HT1080 (cell line): ENCODE results near the gene FLVCR2. TPM values are rescaled to one million over a fixed set of nuclear protein-coding genes. Genes with fewer than 3 reads are reported as not detected.

Source experiments
- DNase-seq: peaks from one replicate; pipeline ENCODE4 v3.0.0-alpha.2; 2015; ENCODE audit warnings: low read depth
- total RNA-seq: library from RNA; depleted of rRNA; stranded (reverse); fragments of >200 nt; shearing (Covaris generic); gene quantifications from 2 replicates; pipeline ENCODE4 v1.2.3, GENCODE V29; 2014

FLVCR2 gene
- total RNA-seq, 1 experiment from 2014 or later = 0.85 TPM

DNA sequence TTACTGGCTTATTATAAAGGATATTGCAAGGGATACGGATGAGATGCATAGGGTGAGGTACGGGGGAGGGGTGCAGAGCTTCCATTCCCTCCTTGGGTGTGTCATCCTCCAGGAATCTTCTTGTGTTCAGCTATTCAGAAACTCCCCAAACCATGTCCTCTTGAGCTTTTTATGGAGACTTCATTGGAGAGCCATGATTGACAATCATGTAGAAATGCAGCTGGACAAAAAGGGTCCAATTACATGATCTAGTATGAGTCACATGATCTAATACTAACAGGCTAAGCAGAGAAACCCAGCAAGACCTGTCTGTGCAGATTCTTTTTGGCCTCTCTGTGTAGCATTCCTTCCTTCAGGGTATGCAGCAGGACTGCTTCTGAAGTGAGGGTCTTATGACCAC lies 23.9 kb upstream of the FLVCR2 start:
- peak; percentile 53 for DNase-seq

DNA sequence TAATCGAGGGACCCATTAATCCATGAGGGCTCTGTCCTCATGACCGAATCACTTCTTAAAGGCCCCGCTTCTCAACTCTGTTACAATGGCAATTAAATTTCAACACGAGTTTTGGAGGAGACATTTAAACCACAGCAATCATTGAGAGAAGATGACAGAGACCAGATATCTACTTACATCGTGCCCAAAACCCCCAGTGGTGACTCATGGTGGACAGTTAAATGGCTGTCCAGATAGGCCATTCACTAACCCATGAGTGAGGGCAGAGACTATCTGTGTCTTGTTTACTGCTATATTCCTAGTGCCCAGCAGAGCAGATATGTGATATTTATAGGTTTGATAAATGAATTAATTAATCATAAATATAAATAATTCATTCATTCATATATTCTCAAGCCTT lies 20.0 kb upstream of the FLVCR2 start:
- DNase-seq = no peak

DNA sequence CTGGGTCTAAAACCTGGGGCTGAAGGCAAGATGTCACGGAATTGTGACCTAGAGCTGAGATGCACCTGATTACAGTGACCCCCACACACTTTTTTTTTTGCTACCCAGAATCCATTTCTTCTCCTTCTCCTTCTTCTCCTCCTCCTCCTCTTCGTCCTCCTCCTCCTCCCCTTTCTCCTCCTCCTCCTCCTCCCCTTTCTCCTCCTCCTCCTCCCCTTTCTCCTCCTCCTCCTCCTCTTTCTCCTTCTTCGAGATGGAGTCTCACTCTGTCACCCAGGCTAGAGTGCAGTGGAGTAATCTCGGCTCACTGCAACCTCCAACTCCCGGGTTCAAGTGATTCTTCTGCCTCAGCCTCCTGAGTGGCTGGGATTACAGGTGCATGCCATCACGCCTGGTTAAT lies 19.4 kb upstream of the FLVCR2 start:
- DNase-seq = no peak

DNA sequence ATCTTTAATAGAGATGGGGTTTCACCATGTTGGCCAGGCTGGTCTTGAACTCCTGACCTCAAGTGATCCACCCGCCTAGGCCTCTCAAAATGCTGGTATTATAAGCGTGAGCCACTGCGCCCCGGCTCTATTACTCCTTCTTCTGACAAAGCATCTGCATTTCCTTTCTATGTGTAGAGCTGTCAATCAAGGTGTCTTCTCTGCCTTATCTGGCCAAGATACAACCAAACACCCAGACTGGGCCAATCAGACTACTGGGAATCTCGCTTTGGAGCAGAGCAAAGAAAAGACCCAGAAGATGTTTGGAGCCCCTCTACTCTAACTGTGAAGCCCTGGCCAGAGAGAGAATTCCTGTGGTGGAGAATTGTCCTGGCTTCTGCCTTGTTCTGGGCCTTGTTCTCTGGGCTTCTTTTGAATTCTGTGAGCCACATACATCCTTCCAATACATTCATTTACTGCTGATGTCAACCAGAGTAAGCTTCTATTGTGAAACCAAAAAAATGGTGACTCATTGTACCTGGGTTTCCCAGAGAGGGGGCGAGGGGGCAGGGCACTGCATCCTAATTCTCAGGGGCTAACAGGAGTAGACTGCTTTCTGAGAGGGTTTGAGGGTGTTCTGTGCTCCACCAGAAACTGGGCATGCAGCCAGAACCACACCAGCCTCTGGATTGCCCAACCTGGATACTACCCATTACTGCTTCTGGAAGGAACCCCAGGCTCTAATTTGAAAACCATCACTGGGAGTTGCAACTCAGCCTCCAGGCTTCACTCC lies 18.8 kb upstream of the FLVCR2 start:
- peak; percentile 54 for DNase-seq

- DNase-seq = peak; percentile 77
These were observed 17.4 kb upstream of the FLVCR2 start for GRCh38 chr14:75561013-75561432.

DNA sequence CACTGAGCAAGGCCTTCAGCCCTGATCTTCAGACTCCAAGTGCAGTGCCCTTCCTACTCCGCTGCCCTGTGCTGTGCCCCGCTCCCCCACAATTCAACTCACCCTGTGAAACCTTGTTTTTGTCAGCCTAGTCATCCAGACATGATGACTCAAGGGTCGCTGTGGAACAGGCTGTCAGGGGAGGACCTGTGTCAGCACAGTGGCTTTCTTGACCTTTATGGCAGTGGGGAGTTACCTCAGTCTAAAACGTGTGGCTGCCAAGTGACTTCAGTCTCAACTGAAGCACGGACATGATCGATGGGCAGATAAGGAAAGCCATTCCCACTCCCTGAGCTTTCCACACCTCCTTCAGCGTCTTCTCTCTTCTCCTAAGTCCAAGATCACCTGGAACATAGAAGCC lies 16.3 kb upstream of the FLVCR2 start:
- DNase-seq = peak; percentile 39

DNA sequence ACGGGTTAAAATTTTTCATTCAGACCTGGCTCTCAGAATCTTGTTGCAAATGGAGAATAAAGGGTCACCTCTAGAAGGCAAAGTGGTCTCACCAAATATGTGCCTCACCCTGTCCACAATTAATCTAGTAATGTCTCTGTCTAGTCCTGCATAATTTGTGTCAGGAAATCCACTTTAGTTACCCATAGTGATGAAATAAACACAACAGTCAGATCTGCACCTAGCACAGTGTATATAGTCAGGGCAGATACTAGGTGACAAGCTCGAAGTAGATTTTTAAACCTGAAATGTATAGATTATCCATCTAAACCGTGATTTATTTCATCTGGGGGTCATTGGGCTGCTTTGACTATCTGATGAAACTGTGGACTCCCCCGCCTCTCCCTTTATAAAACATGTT lies 15.9 kb upstream of the FLVCR2 start:
- no peak for DNase-seq

DNA sequence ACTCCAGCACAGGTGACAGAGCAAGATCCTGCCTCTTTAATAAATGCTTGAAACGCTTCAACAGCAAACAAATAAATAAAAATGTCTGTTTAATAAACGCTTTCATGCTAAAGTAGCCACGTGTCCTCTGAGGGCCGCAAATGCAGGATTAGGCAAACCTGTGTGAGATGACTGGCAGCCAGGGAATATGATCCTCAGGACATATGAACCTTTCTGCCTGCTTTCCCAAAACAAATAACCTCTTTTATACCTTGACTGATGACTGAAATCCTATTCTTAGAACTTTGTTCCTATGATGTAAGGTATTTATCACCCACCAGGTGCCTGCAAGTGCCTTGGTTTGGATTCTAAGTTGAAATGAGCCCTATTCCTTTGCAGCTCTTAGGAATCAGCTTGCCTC lies 14.5 kb upstream of the FLVCR2 start:
- no peak for DNase-seq

DNA sequence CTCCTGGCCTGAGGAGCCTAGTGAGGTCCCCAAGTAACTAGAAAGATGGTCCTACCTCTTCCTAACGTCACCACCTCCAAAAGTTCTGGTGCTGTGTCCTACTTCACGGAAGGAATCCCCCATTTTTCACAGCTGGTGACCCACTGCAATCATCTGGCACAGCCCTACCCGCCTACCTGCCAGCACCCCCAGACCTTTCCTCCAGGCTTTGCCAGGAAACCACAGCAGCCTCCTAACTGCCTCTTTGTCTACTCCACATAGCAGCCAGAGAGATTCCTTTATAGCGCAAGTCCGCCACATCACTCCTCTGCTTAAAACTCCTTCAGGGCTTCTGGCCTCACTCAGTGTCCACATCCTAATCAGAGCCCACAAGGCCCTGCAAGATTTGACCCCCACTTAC lies 13.4 kb upstream of the FLVCR2 start:
- DNase-seq = no peak

GRCh38 chr14:75566321-75566720 lies 12.1 kb upstream of the FLVCR2 start:
- peak; percentile 44 for DNase-seq

GRCh38 chr14:75566752-75567151 lies 11.7 kb upstream of the FLVCR2 start:
- DNase-seq = no peak

GRCh38 chr14:75568140-75568539 lies 10.3 kb upstream of the FLVCR2 start:
- DNase-seq = no peak

DNA sequence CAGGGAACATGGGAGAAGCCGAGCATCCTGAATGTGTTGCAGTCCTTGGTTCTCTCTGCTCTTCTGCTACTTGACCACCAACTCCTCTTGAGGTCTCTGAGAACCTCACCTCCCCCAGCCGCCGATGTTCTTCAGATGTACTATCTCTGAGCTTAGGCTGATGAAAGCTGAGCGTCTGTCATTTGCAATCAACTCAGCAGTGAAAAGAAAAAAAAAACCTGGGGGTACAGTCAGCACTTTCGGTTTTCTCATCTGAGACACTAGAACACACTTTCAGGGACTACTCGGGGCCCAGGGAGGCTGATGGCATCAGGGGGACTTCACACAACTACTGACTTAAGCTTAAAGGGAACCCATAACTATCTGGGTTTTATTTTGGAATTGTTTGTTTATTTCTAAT lies 9.6 kb upstream of the FLVCR2 start:
- no peak for DNase-seq

DNA sequence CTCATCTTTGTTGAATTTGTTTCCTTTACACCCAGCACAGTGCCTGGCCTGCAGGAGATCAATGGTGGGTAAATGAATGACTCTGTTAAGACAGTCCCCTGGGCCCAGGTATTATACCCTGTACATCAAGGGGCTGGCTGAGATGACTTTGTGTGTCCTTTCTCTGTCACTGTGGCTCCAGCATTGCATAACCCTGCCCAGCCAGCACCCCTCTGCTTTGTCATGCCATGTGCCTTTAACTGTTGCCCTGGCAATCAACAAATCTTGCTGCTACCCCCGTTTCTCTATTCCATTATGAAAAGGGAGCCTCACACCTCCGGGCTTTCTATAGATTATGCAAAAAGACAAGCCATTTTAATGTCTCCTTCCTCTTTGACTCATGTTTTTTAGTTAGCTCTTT lies 7.6 kb upstream of the FLVCR2 start:
- DNase-seq = no peak

- no peak for DNase-seq
These were observed 6.3 kb upstream of the FLVCR2 start for GRCh38 chr14:75572104-75572503.

- no peak for DNase-seq
These were observed 1.3 kb upstream of the FLVCR2 start for GRCh38 chr14:75577090-75577489.

DNA sequence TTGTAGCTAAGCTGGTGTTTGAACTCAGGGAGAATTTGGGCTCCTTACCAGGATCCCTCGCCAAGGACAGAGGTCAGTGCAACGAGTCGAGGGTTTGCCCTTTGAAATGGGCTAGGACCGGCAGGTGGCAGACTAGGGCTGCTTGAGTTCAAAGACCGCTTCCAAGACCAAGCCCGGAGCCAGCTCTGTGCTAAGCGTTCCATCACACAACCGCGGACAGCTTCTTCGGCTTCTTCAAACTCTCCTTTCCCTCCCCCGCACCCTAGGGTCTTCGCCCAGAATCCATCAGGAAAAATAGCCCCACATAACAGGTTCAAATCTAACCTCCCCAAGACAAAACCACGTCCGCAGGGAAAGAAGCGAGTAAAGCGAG lies 705 bp upstream of the FLVCR2 start:
- DNase-seq = peak; percentile 70

DNA sequence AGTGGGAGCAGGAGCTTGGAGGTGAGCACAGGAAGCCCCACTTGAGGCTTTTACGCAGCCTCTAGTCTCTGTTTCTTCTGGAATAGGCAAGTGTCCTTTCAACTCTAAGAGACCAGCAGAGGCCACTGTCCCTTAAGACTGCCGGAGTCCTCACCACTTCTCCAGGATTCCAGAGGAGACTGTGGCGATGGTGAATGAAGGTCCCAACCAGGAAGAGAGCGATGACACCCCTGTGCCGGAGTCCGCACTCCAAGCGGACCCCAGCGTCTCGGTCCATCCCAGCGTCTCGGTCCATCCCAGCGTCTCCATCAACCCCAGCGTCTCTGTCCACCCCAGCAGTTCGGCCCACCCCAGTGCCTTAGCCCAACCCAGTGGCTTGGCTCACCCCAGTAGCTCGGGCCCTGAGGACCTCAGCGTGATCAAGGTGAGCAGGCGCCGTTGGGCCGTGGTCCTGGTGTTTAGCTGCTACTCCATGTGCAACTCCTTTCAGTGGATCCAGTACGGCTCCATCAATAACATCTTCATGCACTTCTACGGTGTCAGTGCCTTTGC lies 442 bp downstream of the FLVCR2 start:
- DNase-seq = no peak

GRCh38 chr14:75579338-75579864 lies 981 bp downstream of the FLVCR2 start:
- no peak for DNase-seq

DNA sequence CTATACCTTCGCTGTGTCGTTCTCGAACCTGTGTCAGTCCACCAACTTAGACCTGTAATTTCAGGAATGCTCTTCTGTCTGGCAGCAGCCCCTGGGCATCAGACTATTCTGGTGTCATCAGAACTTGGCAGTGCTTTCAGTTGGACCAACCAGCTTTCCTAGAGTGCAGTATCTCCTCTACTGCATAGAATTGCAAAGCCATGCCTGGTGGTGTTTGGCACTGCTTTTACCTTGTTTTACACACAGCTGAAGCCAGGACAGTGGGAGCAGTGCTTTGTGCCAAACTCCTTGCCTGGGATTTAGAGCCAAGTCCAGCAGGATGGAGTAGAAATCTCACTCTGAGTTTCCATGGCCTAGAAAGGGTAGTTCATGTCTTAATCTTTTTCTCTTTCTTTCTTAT lies 1.5 kb downstream of the FLVCR2 start:
- no peak for DNase-seq

GRCh38 chr14:75587388-75587787 lies 9.0 kb downstream of the FLVCR2 start:
- DNase-seq = no peak

GRCh38 chr14:75589931-75590330 lies 11.5 kb downstream of the FLVCR2 start:
- DNase-seq = no peak

- no peak for DNase-seq
These were observed 13.0 kb downstream of the FLVCR2 start for GRCh38 chr14:75591331-75591946.
